ENCODE measurements around the gene FGD3. TPM values are rescaled to one million over a fixed set of nuclear protein-coding genes. Genes with fewer than 3 reads are reported as not detected.

The FGD3 gene
- total RNA-seq, 1 donor from 2014 or later, result not detected

Other genes with a start within 250 kb of the FGD3 start
- gene BICD2, start 182.7 kb upstream of the FGD3 start, total RNA-seq, result 34.8 and 35.4 TPM in 2 replicates
- 9.5 and 11.5 TPM in 2 replicates for gene ZNF484, start 69.5 kb upstream of the FGD3 start, total RNA-seq
- not detected in 2 replicates for gene SUSD3, start 111.2 kb downstream of the FGD3 start, total RNA-seq
- gene CARD19, start 148.7 kb downstream of the FGD3 start, total RNA-seq, result 35.8 and 42.9 TPM in 2 replicates
- gene NINJ1, start 186.7 kb downstream of the FGD3 start, total RNA-seq, result 28.1 and 32.9 TPM in 2 replicates
- gene WNK2, start 236.6 kb downstream of the FGD3 start, total RNA-seq, result not detected in 2 replicates